NT2/D1 (cell line): ENCODE data around the gene ACTN4.

Source experiments
- SUZ12 ChIP-seq: IDR thresholded peaks from 2 replicates; pipeline ENCODE4 v1.6.1; 2011; ENCODE audit not compliant: insufficient read length, insufficient read depth; ENCODE audit errors: extremely low read depth
- YY1 ChIP-seq: IDR thresholded peaks from 2 replicates; pipeline ENCODE4 v1.6.1; 2011; ENCODE audit not compliant: insufficient read length, insufficient read depth
- ZNF274 ChIP-seq: IDR thresholded peaks from 2 replicates; pipeline ENCODE4 v1.6.1; 2011; ENCODE audit warnings: mild to moderate bottlenecking, low read depth, low read length

DNA sequence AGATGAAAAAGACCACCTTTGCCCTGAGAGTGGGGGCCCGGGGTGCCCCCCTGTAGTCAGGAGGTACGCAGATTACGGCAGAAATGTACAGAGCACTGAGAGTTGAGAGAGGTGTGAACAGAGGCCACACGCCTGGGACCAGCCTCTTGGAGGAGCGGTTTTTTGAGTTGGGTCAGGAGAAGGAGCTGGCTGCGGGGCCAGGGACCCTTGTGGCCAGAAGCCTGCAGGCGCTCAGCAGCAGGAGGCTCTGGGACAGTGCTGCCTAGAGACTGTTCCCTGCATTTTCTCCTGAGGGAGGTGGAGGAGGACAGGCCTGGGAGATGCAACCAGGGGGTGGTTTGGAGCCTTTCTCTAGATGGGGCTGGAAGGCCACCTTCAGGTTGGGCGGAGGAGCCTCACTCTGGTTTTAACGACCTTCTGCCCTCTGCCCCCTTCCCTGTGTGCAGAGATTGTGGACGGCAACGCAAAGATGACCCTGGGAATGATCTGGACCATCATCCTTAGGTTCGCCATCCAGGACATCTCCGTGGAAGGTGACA, 57.1 kb downstream of the ACTN4 start:
- TF ChIP-seq ZNF274 = no peak
- TF ChIP-seq YY1 = no peak
- TF ChIP-seq SUZ12 = no peak
